ENCODE measurements around the gene COG7. TPM values are rescaled to one million over a fixed set of nuclear protein-coding genes. Genes with fewer than 3 reads are reported as not detected.

COG7 gene
- total RNA-seq, 1 donor from 2014 or later: 7.1 TPM

- Histone ChIP-seq H3K4me3 (ENCODE audit: low read depth, low read length) (no peak overlapping the region), H3K36me3 (ENCODE audit: control insufficient read depth, insufficient read depth, low read length) (peaks cover 17% of the 10 kb centered on the region), H3K27me3 (ENCODE audit: control insufficient read depth, insufficient read depth, low read length) (no peaks in the 10 kb centered on the region)
- TF ChIP-seq CTCF (IDR thresholded peaks at IDR 0.05; ENCODE audit: insufficient read depth, low read length, severe bottlenecking): no peak
- FAIRE-seq (no peak), DNase-seq (ENCODE audit: low read depth) (no peak)
Observed at GRCh38 chr16:23407436-23408127, 45.4 kb downstream of the COG7 start.

- no peak for TF ChIP-seq CTCF (IDR thresholded peaks at IDR 0.05; ENCODE audit: insufficient read depth, low read length, severe bottlenecking)
- DNase-seq (ENCODE audit: low read depth) (no peak), FAIRE-seq (no peak)
- no peaks in the 10 kb centered on the region for H3K27me3 ChIP-seq (ENCODE audit: control insufficient read depth, insufficient read depth, low read length)
- H3K4me3 ChIP-seq (ENCODE audit: low read depth, low read length): no peak overlapping the region
- H3K36me3 ChIP-seq (ENCODE audit: control insufficient read depth, insufficient read depth, low read length): peaks cover 18% of the 10 kb centered on the region
Observed at GRCh38 chr16:23406546-23407240, 46.3 kb downstream of the COG7 start.

DNA sequence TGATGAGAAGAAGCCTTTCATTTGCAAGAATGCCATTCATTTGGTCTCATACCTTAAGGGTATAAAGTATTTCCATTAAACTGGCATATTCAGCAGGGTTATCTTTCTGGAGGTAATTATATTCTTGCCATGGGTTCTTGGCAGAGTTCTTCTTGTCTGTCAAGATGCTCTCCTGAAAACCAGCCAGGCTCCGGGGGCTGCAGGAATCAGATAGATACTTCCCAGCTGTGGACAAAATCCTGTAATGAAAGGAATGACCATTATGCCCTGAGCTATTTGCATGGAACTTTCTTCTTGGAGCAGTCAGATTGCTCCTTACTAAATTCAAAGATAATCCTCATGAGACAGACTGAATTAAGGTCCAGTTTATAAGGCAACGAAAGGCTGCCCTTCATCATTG lies 47.0 kb downstream of the COG7 start:
- H3K36me3 ChIP-seq (ENCODE audit: control insufficient read depth, insufficient read depth, low read length): peaks cover 18% of the 10 kb centered on the region
- H3K4me3 ChIP-seq (ENCODE audit: low read depth, low read length): no peak overlapping the region

GRCh38 chr16:23403547-23403946 lies 49.4 kb downstream of the COG7 start:
- no peak for TF ChIP-seq CTCF (IDR thresholded peaks at IDR 0.05; ENCODE audit: insufficient read depth, low read length, severe bottlenecking)
- peaks cover 19% of the 10 kb centered on the region for H3K36me3 ChIP-seq (ENCODE audit: control insufficient read depth, insufficient read depth, low read length)

More for the DNA sequence above, 47.0 kb downstream of the COG7 start:
- H3K27me3 ChIP-seq (ENCODE audit: control insufficient read depth, insufficient read depth, low read length): no peaks in the 10 kb centered on the region
- FAIRE-seq (no peak), DNase-seq (ENCODE audit: low read depth) (no peak)
- no peak for TF ChIP-seq CTCF (IDR thresholded peaks at IDR 0.05; ENCODE audit: insufficient read depth, low read length, severe bottlenecking)

DNA sequence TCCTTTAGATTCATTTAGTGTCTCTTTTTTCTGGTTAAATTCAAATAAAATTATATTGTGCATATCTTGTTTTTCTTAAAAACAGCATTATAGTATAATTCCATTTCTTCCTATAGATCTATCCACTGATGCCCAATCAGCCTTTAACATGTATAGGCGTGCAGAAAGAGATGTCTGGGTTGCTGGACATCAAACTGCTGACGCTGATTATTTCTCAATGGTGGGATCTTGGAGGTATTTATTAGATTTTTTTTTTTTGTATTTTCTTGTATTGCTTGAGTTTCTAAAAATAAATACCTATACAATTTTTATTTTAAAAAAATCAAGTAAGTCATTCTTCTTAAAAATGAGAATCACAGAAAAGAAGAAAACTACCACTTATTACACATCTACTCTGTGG lies 50.9 kb downstream of the COG7 start:
- no peak for FAIRE-seq
- no peak for DNase-seq (ENCODE audit: low read depth)
- Histone ChIP-seq H3K27me3 (ENCODE audit: control insufficient read depth, insufficient read depth, low read length) (no peaks in the 10 kb centered on the region), H3K36me3 (ENCODE audit: control insufficient read depth, insufficient read depth, low read length) (peaks cover 17% of the 10 kb centered on the region), H3K4me3 (ENCODE audit: low read depth, low read length) (no peak overlapping the region)
- TF ChIP-seq CTCF (IDR thresholded peaks at IDR 0.05; ENCODE audit: insufficient read depth, low read length, severe bottlenecking): no peak

More at GRCh38 chr16:23403547-23403946, 49.4 kb downstream of the COG7 start:
- Histone ChIP-seq H3K4me3 (ENCODE audit: low read depth, low read length) (no peak overlapping the region), H3K27me3 (ENCODE audit: control insufficient read depth, insufficient read depth, low read length) (no peaks in the 10 kb centered on the region)
- FAIRE-seq (no peak), DNase-seq (ENCODE audit: low read depth) (no peak)

All from bronchial epithelial cell (primary cell).